ENCODE data around the gene TNFAIP8L3.

GRCh38 chr15:51094606-51095569 lies at the start of gene TNFAIP8L3:
- no peak for TF ChIP-seq POLR2AphosphoS5 (IDR thresholded peaks at IDR 0.05; ENCODE audit: low read depth, low read length)
- no peak for TF ChIP-seq POLR2A (IDR thresholded peaks at IDR 0.05; ENCODE audit: low read depth, low read length)
- TF ChIP-seq TAF1 (IDR thresholded peaks at IDR 0.05; ENCODE audit: borderline replicate concordance, low read depth, low read length): no peak

Data from GM12892 (cell line).